IPS-18c (cell line): Measurements from ENCODE around the gene PRR18.

Experiments
- H3K4me3 ChIP-seq: 2 replicates; pipeline ENCODE4 v1.7.0; 2013; ENCODE audit warnings: low read depth, mild to moderate bottlenecking, low read length, moderate library complexity; ENCODE audit not compliant: insufficient read depth
- H3K9me3 ChIP-seq: one replicate; pipeline ENCODE4 v1.6.1; 2013; ENCODE audit warnings: mild to moderate bottlenecking, low read length, moderate library complexity; ENCODE audit not compliant: control insufficient read depth, insufficient read depth

Gene PRR18

DNA sequence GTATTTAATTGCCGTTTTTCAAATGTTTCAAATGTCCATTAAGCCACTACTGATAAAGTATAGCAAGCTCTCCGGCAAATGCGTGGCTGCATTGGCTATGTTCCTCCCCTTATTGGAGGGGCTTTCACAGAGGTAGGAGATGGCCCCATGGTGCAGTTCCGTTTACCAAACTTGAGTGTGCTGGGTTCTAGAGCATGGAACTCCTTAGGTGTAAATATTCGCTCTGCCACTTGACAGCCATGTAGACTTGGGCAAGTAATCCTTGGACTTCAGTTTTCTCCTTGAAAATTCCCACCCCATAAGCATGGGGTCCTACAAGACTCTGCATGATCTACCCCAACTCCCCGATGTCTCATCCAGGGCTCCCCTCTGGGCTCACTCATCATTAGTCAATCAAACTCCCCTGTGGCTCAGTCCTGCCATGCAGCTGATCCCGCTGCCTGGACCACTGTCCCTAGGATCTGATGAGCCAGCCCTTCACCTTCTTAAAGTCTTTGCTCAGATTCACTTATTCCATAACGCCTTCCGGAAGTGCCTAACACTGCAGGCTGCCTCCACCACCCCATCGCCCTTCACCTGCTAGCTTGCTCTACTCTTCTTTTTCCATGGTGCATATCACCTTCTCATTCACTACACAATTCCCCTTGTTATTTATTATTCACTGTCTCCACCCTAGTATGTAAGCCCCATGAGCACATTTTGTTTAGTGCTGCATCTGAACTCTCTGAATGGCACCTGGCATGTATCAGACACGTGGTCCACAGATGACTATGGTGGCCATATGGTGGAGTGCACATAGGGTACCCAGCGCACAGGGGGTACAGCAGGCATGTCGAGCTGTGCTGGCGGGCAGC lies 18.8 kb downstream of the PRR18 start:
- no peak overlapping the region for H3K4me3 ChIP-seq
- no peaks in the 10 kb centered on the region for H3K9me3 ChIP-seq

DNA sequence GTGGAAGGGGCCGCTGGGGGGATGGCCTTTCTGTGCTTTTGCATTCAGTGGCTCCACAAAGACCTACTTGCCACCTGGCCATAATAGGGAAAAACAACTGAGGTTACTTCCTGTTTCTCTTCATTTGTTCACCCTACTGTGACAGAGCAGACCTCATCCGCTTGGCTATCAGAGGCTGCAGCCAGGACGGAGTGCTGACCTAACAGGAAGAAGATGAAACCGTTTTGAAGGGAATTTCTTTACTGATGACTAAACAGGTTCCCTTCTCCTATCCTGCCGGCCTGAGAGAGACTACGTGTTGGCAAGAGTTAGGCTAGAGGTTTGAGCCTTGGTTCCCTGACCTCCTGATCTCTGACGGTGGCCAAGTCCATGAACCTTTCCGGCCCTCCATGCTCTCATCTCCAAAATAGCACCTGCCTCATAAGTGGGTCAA lies 21.3 kb downstream of the PRR18 start:
- no peak overlapping the region for H3K4me3 ChIP-seq
- H3K9me3 ChIP-seq = no peaks in the 10 kb centered on the region

DNA sequence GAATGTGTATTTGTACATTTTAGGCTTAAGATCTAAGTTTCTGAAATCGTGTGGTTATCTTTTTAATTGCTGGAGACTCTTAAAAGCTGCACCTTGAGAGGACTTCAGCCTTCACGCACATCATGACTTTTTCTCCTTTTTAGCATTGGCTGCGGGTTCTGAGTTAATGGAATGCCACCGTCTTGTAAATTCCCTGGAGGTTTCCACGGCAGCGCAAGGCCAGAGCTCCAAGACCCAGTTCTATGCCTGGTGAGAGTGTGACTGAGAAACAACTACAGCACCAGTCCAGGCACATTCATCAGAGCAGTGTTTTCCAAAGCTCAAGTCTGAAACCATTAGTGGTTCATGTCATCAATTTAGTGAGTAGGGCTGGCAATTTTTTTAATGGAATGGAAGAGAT lies 23.0 kb downstream of the PRR18 start:
- Histone ChIP-seq H3K4me3 (no peak overlapping the region), H3K9me3 (no peaks in the 10 kb centered on the region)

DNA sequence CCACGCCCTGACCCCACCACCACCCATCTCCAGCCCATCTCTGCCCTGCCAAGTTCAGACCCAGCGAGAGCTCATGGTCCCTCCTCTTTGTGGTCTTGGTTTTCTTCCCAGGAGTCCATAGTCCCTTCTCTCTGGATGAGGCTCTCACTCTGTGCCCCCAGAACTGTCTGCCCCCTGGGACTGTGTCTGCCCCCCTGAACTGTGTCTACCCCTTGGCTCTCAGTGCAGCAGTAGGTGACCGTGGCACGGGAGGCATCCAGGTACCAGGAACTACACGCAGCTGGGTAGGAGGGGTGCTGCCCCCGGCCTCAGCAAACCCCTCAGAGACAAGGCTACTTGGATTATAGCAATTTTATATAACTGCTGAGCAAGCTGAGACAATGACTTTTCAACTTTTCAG lies 23.6 kb downstream of the PRR18 start:
- Histone ChIP-seq H3K9me3 (no peaks in the 10 kb centered on the region), H3K4me3 (no peak overlapping the region)

DNA sequence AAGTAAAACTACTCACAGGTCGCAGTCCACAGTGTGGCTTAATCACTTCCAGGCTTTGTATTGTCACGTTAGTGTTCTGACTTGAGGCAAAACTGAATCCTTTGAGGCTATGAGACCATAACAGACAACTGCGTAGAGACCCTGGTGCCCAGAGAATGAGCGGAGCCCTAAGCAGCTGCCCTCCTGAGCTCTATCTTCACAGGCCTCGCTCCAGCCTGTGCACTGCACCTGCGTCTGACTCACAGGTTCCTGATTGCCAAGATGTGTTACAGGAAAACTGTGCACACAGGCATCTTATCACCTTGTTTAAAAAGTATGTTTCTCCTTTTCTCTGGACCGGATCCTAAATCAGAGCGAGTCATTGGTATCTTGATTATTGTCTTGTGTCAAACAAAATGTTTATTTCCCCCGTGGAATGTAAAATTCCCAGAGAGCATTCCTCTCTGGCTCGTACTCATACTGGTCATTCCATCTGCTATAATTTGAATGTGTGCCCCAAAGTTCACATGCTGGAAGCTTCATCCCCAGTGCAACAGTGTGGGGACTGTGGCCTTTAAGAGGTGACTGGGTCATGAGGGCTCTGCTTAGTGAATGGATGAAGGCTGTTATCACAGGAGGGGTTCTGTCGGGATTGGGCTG lies 25.7 kb downstream of the PRR18 start:
- Histone ChIP-seq H3K9me3 (no peaks in the 10 kb centered on the region), H3K4me3 (no peak overlapping the region)

DNA sequence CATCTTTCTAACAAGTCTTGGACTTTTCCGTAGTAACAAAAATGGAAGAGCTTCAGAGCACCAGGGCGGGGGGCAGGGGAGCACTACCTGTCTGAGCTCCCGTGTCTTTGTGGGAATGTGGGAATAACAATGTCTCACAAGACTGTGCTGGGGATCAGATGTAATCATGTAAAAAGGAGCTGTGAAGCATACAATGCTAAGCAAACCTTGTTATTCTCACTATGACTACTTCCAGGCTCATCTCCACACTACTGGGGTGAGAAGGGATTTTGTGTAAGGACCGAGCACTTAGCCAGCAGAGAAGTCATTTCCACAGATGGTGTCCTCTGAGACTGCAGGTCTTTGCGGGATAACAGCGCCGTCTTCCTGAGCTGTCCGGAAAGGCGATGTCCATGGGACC lies 27.1 kb downstream of the PRR18 start:
- H3K9me3 ChIP-seq = no peaks in the 10 kb centered on the region
- no peak overlapping the region for H3K4me3 ChIP-seq

DNA sequence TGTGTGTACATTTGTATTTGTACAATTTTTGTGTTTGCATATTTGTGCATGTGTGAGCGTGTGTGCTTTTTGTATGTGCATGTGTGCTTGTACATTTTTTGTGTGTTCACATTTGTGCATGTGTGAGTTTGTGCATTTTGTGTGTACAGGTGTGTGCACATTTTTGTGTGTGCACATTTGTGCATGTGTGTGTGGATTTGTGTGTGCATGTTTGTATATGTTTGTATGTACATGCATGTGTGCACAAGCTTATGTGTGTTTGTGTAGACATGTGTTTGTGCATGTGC lies 28.9 kb downstream of the PRR18 start:
- Histone ChIP-seq H3K9me3 (no peaks in the 10 kb centered on the region), H3K4me3 (no peak overlapping the region)

DNA sequence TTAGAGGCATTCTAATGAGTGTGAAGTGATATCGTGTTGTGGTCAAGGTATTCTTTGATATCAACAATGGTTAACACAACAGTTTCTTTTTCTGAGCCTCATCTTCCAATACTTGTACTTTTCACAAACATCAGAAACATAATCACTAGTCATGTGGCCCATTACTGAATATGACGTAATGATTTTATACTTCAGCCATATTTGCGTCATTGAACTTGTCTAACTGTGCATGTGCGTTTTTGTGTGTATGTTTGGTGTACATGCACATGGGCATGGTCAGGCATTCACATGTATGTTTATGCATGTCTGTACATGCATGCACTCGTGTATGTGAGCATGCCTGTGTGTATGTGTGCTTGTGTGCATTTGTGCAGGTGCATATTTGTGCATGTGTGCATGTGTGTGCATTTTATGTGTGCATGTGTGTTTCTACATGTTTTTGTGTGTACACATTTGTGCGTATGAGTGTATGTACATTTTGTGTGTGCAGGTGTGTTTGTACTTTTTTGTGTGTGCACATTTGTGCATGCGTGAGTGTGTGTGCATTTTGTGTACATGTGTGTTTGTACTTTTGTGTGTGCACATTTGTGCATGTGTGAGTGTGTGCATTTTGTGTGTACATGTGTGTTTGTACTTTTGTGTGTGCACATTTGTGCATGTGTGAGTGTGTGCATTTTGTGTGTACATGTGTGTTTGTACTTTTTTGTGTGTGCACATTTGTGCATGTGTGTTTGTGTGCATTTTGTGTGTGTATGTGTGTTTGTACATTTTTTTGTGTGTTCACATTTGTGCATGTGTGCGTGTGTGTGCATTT lies 29.4 kb downstream of the PRR18 start:
- Histone ChIP-seq H3K4me3 (no peak overlapping the region), H3K9me3 (no peaks in the 10 kb centered on the region)

DNA sequence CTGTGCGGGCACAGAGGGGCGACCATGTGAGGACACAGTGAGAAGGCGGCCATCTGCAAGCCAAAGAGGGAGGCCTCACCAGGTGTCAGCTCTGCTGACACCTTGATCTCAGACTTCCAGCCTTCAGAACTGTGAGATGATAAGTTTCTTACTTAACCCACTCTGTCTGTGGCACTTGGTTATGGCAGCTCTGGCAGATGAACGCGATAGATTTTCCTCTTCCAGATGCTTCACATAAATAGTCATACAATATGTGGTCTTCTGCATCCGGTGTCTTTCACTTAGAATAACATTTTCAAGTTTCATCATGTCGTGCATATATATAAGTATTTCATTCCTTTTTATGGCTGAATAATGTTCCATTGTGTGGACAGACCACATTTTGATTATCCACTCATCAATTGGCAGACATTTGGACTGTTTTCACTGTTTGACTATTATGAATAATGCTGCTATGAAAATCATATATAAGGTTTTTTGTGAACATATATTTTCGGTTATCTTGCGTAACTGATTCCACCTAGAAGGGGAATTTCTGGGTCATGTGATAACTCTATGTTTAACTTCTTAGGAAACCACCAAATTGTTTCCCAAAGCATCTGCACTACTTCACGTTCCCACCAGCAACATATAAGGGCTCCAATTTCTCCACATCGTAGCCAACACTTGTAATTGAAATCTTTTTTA lies 30.2 kb downstream of the PRR18 start:
- H3K9me3 ChIP-seq = no peaks in the 10 kb centered on the region

DNA sequence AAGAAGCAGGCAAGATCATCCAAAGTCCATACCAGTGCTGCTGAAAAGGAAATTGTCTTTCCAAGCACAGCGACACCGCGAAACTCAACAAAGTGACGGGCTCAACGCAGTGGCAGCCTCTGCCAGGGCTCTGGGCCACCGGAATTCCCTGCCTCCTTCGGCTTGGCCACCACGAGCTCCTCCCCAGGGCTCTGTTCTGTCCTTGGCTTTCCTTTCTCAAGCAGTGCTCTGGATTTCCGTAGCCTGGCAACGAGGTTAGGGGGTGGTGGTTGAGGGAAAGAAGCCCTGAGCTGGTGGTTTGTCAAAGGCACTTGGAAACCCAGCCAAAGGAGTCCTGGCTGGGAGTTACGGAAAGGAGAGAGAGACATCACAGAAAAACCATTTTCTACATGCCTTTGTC lies 31.2 kb downstream of the PRR18 start:
- Histone ChIP-seq H3K9me3 (no peaks in the 10 kb centered on the region), H3K4me3 (no peak overlapping the region)

More for the DNA sequence above, 30.2 kb downstream of the PRR18 start:
- H3K4me3 ChIP-seq = no peak overlapping the region

DNA sequence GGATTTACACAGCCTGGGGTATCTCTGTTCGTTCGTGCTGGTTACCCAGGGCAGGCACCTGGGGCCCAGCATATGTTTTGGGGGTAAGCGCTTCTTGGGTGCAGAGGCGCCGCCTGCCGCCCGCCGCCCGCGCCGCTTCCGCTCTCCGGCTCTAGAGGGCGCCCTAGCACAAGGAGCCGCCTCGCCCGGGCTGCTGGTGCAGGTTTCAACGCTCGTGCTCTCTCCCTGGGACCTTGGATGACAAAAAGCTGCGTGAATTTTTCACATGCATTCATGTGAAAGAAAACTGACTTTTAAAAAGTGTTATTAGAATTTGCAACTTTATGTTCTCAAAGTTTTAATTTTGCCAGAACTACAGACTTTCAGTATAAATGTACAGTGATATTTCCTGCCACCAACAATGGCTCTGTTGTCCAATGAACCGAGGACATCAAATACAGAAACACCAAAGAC lies 32.5 kb downstream of the PRR18 start:
- Histone ChIP-seq H3K4me3 (no peak overlapping the region), H3K9me3 (no peaks in the 10 kb centered on the region)

DNA sequence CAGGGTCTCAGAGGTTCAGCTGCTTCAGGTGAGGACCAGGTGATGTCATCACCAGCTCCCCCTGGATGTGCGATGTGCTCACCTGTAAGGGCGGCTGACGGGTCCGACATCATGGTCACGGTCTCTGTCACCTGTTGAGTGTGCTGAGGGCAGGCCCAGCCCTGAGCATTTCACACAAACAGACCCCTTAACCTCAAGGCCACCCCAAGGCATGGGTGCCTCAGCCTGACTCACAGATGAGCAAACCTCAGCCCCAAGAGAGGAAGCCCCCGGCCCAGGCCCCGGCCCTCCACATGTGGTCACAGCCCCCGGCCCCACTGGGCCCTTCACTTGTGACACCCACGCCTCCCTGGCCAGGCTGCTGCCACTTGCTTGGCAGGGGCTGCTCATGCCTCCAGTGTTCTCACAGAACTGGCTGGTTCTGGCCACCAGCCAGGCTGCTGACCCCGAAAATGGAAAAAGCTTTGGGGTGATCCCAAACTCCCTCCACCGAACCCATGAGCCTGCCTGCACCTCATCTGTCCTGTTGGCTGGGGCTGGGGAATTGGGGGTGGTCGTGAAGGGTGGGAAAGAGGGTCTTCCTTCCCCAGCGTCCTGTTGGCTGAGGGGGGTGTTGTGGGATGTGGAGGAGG lies 33.3 kb downstream of the PRR18 start:
- no peaks in the 10 kb centered on the region for H3K9me3 ChIP-seq
- H3K4me3 ChIP-seq = no peak overlapping the region

DNA sequence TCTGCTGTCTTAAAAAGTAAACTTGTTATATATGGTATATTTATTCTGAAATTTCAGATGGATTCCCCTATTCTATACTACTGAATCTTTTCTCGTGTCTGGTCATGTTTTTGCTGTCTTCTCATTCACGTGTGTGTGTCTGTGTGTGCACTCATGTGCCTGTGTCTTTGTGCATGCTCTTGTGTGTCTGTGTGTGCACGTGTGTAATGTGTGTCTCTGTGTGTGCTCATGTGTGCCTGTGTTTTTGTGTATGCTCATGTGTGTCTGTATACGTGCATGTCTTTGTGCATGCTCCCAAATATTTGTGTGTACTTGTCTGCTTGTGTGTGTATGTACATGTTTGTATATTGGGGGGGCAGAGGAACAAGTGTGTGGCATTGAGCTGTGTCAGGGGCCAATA lies 34.0 kb downstream of the PRR18 start:
- H3K9me3 ChIP-seq = no peaks in the 10 kb centered on the region
- H3K4me3 ChIP-seq = no peak overlapping the region

DNA sequence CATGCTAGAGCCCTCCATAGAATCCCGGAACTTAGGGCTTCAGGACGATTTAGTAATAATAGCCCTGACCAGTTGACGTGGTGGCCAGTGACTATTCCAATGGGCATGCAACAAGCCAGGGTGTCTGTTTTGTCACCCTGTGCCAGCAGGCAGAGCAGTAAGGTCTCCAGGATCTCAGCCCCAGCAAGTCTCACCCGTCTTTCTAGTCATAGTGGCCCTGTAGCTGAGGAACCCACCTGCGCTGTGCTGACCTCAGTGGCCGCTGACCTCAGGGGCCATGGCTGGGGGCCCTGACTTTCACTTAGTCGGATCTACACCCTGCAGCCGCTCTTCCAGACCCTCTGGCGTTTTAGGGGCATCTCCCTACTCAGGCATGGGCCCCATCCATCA lies 36.8 kb downstream of the PRR18 start:
- H3K4me3 ChIP-seq = no peak overlapping the region
- no peaks in the 10 kb centered on the region for H3K9me3 ChIP-seq

DNA sequence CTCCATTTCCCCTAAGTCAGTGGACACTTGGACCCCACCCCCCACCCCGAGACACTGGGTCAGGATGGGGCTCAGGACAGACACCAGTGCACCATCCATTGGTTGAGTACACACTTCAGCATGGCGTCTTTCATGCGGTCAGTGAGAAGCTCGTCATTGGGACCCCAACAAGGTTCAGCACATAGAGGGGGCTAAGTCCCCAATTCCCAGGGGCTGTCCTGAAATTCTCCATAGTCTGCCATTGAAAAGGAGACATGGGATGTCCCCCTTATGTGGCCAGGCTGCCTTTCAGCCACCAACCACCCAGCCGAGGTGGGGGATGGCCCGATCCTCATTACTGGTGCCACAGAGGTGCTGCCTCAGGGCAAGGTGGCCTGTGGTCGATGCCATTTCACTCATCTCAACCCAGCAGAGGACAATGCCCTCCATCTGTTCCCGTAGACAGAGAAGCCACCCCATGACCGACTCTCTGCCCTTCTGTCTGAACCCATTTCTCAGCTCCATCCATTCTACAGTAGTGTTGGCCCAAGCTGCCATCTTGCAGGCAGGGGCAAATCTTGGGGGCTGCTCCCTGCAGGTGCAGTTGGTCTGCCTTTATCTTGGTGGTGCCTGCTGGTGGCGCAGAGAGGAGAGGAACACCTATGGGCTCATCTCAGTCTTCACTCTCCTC lies 37.4 kb downstream of the PRR18 start:
- H3K4me3 ChIP-seq = no peak overlapping the region
- no peaks in the 10 kb centered on the region for H3K9me3 ChIP-seq

DNA sequence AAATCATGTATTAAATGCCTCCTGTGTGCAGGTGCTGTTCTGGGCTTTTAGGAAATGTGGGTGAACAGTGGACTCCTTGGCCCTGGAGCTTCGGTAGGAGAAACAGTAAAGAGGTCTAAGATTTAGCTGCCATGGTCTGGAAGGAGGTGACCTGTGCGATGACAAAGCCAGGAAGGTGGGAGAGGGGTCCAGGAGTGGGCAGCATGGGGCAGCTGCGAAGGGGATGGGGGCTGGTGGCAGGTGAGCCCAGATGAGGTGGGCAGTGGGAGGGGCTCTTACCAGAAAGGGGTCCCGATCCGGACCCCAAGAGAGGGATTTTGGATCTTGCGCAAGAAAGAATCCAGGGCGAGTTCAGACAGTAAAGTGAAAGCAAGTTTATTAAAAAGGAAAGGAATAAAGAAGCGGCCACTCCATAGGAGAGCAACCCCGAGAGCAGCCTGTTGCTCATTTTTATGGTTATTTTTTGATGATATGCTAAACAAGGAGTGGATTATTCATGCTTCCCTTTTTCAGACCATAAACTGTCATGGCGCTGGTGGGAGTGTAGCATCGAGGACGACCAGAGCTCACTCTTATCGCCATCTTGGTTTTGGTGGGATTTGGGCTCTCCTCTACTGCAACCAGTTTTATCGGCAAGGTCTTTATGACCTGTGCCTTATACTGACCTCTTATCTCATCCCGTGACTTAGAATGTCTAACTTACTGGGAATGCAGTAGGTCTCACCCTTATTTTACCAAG lies 38.7 kb downstream of the PRR18 start:
- Histone ChIP-seq H3K4me3 (no peak overlapping the region), H3K9me3 (no peaks in the 10 kb centered on the region)
